Activated naive CD8-positive, alpha-beta T cell treated with anti-CD3 and anti-CD28 coated beads, Interleukin-2, amount 50 U/mL, for 16 hours (primary cell): Measurements from ENCODE around the gene GPR18.

Experiments used
- DNase-seq: peaks from one replicate; pipeline ENCODE4 v3.0.0-alpha.2; 2020; ENCODE audit warnings: low read depth, low spot score

The GPR18 gene

DNA sequence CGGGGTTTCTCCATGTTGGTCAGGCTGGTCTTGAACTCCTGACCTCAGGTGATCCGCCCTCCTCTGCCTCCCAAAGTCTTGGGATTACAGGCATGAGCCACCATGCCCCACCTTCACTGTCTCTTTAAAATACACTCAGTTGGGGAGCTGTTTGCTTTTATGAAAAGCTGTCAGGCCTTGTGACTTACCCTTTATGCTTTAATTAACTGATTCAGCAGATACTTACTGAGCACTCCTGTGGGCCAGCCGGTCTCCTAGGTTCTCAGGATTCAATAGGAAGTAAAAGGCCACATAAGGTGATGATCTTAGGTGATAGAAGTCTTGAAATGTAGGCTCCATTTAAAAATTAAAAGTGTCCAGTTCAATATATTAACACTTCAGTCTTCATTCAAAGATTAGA is 50.0 kb downstream of the GPR18 start:
- no peak for DNase-seq

DNA sequence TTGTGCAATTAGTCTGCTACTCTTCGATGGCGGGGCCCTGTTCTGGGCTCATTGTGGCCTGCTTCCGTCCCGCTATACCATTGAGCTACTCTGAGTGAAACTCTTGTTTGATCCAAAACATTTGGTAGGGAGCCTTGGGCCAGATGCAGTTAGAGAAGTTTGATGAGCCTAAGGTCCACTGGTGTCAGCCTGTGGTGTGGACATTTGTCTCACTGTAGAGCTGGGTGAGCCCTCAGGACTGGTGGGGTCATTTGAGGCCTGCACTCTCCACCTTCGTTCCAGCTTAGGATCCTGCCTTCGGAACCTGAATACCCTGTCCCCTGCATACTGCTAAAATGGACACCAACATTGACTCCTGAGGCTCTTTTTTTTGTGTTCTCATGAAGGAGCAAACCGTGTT is 50.7 kb downstream of the GPR18 start:
- no peak for DNase-seq

DNA sequence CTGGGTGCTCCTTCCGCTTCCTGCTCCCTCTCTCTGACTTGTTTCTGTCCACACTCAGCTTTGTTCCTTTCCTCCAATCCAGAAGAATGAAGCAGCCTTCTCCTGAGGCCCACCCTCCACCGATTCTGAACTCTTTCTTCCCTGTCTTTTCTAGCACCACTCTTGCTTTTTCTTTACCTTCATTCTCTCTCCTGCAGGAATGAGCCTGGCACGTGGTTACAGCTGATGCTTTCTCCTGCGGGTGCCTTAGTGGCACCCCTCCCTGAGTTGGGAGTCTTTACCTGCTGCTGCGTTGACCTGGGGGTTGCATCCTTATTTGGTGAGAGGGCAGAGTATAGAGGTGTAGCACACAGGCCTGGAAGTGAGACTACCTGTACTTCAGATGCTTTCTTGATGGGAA is 51.3 kb downstream of the GPR18 start:
- no peak for DNase-seq

DNA sequence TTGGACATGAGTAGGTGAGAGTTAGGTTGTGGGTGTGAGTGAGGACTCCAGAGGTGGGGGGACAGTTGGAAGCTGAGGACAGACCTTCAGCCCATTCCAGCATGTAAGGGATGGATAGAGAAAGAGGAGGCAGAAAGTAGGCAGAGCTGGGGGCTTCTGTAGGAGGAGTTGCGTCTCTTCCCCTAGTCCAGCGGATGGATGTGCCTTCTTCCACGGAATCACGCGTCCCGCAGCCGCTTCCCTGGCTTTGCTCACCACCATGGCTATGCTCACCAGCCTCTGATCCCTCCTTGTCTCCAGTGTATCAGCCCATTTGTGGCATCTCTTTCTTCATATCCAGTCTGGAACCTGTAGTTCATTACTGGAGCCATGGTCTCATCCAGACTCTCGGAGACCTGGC is 52.0 kb downstream of the GPR18 start:
- no peak for DNase-seq

DNA sequence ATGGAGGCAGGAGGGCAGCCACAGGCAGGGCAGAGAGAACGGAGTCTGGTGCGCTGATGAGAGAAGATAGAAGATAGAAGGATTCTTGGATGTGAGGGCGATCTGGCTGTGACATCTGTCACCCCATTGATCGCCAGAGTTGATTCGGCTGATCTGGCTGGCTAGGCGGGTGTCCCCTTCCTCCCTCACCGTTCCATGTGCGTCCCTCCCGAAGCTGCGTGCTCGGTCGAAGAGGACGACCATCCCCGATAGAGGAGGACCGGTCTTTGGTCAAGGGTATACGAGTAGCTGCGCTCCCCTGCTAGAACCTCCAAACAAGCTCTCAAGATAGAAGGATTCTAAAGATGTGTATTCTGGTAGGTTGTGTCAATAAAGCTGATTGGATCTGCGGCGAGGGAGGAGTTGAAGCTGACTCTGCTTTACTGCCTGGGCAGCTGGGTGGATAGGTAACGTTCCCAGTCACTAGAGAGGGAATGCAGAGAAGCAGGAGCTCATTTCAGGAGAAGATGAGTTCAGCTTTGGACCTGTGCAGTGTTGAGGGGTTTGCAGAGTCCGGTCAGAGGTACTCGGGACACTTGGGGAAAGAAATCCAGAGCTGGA is 52.5 kb downstream of the GPR18 start:
- no peak for DNase-seq
